ENCODE measurements around the gene SLAMF6. TPM values are rescaled to one million over a fixed set of nuclear protein-coding genes. Genes with fewer than 3 reads are reported as not detected.
"Not testable (repeated sequence)": the region's sequence is repeated elsewhere in the genome, so short reads cannot be mapped to it uniquely, and the experiment has no call there.

SLAMF6 gene
- total RNA-seq, 1 experiment from 2014 or later: not detected

DNA sequence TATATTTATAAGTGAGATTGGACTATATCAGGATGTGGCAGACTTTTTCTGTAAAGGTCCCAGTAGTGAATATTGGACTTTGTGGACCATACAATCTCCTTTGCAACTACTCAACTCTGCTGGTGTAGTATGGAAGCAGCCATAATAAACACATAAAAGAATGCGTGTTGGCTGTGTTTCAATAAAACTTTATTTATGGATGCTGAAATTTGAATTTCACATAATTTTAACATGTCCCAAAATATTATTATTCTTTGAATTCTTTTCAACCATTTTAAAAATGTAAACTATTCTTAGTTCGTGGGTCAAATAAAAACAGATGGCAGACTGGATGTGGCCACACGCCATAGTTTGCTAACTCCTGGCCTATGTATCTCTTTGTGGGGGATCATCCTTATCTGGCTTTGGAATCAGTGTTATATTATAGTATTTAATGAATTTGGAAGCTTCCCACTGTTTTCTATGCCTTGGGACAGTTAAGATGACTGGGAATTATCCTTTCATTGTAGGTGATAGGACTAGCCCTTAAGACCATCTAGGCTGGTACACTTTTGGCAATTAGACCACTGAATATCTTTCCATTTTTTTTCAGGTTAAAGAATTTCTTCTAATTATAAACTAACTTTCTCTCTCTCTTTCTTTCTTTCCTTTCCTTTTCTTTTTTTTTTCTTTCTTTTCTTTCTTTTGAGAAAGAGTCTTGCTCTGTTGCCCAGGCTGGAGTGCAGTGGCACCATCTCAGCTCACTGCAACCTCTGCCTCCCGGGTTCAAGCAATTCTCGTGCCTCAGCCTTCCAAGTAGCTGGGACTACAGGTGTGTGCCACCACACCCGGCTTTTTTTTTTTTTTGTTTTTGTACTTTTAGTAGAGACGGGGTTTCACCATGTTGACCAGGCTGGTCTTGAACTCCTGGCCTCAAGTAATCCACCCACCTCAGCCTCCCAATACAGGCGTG, 14.9 kb upstream of the SLAMF6 start:
- peaks cover 7% of the 10 kb centered on the region for H3K4me1 Mint-ChIP-seq (ENCODE audit: insufficient read depth, unreplicated experiment)
- no peak for DNase-seq (ENCODE audit: unreplicated experiment)
- H3K27me3 Mint-ChIP-seq (ENCODE audit: insufficient read depth, unreplicated experiment): no peaks in the 10 kb centered on the region
- ChIA-PET POLR2A (no interaction called here), CTCF (interaction anchor here (0.6 kb wide), 1 partner anchor 884 kb away, joined by 4 read pairs; no protein-coding TSS in a partner anchor)
- BruUV-seq (replicated peaks): no TSS peak
- no peaks in the 10 kb centered on the region for H3K36me3 Mint-ChIP-seq (ENCODE audit: insufficient read depth, unreplicated experiment)
- H3K27ac Mint-ChIP-seq (ENCODE audit: low read depth, unreplicated experiment): no peak overlapping the region
- TF ChIP-seq, protein P1, sequence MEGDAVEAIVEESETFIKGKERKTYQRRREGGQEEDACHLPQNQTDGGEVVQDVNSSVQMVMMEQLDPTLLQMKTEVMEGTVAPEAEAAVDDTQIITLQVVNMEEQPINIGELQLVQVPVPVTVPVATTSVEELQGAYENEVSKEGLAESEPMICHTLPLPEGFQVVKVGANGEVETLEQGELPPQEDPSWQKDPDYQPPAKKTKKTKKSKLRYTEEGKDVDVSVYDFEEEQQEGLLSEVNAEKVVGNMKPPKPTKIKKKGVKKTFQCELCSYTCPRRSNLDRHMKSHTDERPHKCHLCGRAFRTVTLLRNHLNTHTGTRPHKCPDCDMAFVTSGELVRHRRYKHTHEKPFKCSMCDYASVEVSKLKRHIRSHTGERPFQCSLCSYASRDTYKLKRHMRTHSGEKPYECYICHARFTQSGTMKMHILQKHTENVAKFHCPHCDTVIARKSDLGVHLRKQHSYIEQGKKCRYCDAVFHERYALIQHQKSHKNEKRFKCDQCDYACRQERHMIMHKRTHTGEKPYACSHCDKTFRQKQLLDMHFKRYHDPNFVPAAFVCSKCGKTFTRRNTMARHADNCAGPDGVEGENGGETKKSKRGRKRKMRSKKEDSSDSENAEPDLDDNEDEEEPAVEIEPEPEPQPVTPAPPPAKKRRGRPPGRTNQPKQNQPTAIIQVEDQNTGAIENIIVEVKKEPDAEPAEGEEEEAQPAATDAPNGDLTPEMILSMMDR (IDR thresholded peaks at IDR 0.05; ENCODE audit: unreplicated experiment): no peak
- intact Hi-C loops (cut with micrococcal nuclease): no loop called here
- no peak overlapping the region for H3K4me3 Mint-ChIP-seq (ENCODE audit: unreplicated experiment)
- peaks cover 22% of the 10 kb centered on the region for H3K9me3 Mint-ChIP-seq (ENCODE audit: unreplicated experiment)

DNA sequence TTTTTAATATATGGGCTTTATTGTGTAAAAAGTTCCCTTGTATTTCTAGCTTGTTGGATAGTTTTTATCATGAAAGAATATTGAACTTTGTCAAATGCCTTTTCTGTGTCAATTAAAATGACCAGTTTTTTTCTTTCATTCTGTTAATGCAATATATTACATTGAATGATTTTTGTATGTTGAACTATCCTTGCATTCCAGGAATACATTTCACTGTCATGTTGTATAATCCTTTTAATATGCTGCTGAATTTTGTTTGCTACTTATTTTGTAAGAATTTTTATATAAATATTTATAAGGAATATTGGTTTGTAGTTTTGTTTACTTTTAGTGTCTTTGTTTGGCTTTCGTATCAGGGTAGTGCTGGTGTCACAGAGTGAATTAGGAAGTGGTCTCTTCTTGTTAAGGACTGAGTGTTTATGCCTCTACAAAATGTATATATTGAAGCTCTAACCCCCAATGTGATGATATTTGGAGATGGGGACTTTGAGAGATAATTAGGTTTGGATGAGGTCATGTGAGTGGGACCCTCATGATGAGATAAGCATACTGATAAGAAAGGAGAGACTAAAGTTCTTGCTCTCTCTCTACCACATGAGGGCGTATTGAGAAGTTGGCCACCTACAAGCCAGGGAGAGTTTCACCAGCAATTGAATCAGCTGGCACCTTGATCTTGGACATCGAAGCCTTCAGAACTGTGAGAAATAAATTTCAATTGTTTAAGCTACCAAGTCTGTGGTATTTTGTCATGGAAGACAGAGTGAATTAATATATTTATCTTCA, 12.0 kb upstream of the SLAMF6 start:
- ChIA-PET POLR2A (no interaction called here), CTCF (interaction anchor here (0.6 to 0.7 kb wide), 2 partner anchors 22 to 189 kb away, joined by 3 to 4 read pairs; no protein-coding TSS in a partner anchor)
- no TSS peak for BruUV-seq (replicated peaks)
- TF ChIP-seq, protein P1 (IDR thresholded peaks at IDR 0.05; ENCODE audit: unreplicated experiment): no peak
- Mint-ChIP-seq H3K9me3 (ENCODE audit: unreplicated experiment) (peaks cover 34% of the 10 kb centered on the region), H3K27me3 (ENCODE audit: insufficient read depth, unreplicated experiment) (no peaks in the 10 kb centered on the region), H3K36me3 (ENCODE audit: insufficient read depth, unreplicated experiment) (no peaks in the 10 kb centered on the region), H3K27ac (ENCODE audit: low read depth, unreplicated experiment) (no peak overlapping the region), H3K4me3 (ENCODE audit: unreplicated experiment) (no peak overlapping the region), H3K4me1 (ENCODE audit: insufficient read depth, unreplicated experiment) (peaks cover 7% of the 10 kb centered on the region)
- intact Hi-C loops (cut with micrococcal nuclease): no loop called here
- DNase-seq (ENCODE audit: unreplicated experiment): no peak

DNA sequence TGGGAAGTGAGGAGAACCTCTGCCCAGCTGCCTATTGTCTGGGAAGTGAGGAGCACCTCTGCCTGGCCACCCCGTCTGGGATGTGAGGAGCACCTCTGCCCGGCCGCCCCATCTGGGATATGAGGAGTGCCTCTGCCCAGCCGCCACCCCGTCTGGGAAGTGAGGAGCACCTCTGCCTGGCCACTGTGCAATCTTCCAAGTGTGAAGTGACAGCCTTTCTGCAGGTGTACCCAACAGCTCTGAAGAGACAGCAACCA, 9.4 kb upstream of the SLAMF6 start:
- H3K36me3 Mint-ChIP-seq (ENCODE audit: insufficient read depth, unreplicated experiment); H3K27ac Mint-ChIP-seq (ENCODE audit: low read depth, unreplicated experiment); H3K4me3 Mint-ChIP-seq (ENCODE audit: unreplicated experiment); BruUV-seq (replicated peaks); H3K4me1 Mint-ChIP-seq (ENCODE audit: insufficient read depth, unreplicated experiment); H3K27me3 Mint-ChIP-seq (ENCODE audit: insufficient read depth, unreplicated experiment); POLR2A ChIA-PET; DNase-seq (ENCODE audit: unreplicated experiment); intact Hi-C loops (cut with micrococcal nuclease): not testable (repeated sequence)
- peaks cover 42% of the 10 kb centered on the region for H3K9me3 Mint-ChIP-seq (ENCODE audit: unreplicated experiment)
- CTCF ChIA-PET: interaction anchor here (1.6 kb wide), 1 partner anchor 12 kb away, joined by 4 read pairs; no protein-coding TSS in a partner anchor

DNA sequence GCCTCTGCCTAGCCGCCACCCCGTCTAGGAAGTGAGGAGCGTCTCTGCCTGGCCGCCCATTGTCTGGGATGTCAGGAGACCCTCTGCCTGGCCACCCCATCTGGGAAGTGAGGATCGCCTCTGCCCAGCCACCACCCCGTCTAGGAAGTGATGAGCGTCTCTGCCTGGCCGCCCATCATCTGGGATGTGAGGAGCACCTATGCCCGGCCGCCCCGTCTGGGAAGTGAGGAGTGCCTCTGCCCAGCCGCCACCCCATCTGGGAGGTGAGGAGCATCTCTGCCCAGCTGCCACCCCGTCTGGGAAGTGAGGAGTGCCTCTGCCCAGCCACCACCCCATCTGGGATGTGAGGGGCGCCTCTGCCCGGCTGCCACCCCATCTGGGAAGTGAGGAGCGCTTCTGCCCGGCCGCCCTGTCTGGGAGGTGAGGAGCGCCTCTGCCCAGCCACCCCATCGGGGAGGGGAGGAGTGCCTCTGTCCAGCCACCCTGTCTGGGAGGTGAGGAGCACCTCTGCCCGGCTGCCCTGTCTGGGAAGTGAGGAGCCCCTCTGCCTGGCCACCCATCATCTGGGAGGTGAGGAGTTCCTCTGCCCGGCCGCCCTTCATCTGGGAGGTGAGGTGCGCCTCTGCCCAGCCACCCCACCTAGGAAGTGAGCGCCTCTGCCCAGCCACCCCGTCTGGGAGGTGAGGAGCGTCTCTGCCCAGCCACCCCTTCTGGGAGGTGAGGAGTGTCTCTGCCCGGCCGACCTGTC, 8.9 kb upstream of the SLAMF6 start:
- H3K27me3 Mint-ChIP-seq (ENCODE audit: insufficient read depth, unreplicated experiment); POLR2A ChIA-PET; H3K27ac Mint-ChIP-seq (ENCODE audit: low read depth, unreplicated experiment); H3K36me3 Mint-ChIP-seq (ENCODE audit: insufficient read depth, unreplicated experiment); H3K4me3 Mint-ChIP-seq (ENCODE audit: unreplicated experiment); intact Hi-C loops (cut with micrococcal nuclease); BruUV-seq (replicated peaks); H3K4me1 Mint-ChIP-seq (ENCODE audit: insufficient read depth, unreplicated experiment); DNase-seq (ENCODE audit: unreplicated experiment); CTCF ChIA-PET: not testable (repeated sequence)
- H3K9me3 Mint-ChIP-seq (ENCODE audit: unreplicated experiment): peaks cover 44% of the 10 kb centered on the region

DNA sequence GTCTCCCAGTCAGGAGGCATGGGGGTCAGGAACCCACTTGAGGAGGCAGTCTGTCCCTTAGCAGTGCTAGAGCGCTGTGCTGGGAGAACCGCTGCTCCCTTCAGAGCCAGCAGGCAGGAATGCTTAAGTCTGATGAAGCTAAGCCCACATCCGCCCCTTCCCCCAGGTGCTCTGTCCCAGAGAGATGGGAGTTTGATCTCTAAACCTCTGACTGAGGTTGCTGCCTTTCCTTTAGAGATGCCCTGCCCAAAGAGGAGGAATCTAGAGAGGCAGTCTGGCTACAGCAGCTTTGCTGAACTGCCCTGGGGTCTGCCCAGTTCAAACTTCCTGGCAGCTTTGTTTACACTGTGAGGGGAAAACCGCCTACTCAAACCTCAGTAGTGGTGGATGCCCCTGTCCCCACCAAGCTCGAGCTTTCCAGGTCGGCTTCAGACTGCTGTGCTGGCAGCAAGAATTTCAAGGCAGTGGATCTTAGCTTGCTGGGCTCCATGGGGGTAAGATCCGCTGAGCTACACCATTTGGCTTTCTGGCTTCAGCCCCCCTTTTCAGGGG, 6.4 kb upstream of the SLAMF6 start:
- BruUV-seq (replicated peaks); H3K27ac Mint-ChIP-seq (ENCODE audit: low read depth, unreplicated experiment); DNase-seq (ENCODE audit: unreplicated experiment); H3K4me3 Mint-ChIP-seq (ENCODE audit: unreplicated experiment); intact Hi-C loops (cut with micrococcal nuclease); H3K36me3 Mint-ChIP-seq (ENCODE audit: insufficient read depth, unreplicated experiment); H3K27me3 Mint-ChIP-seq (ENCODE audit: insufficient read depth, unreplicated experiment): not testable (repeated sequence)
- Mint-ChIP-seq H3K9me3 (ENCODE audit: unreplicated experiment) (peaks cover 32% of the 10 kb centered on the region), H3K4me1 (ENCODE audit: insufficient read depth, unreplicated experiment) (peaks cover 10% of the 10 kb centered on the region)
- ChIA-PET CTCF (interaction anchor here (0.7 to 1.1 kb wide), 4 partner anchors 15 to 144 kb away, joined by 3 to 4 read pairs (median 3); no protein-coding TSS in a partner anchor), POLR2A (interaction anchor here (0.6 to 1.5 kb wide), 2 partner anchors 17 to 1443 kb away, joined by 3 to 5 read pairs; no protein-coding TSS in a partner anchor)

DNA sequence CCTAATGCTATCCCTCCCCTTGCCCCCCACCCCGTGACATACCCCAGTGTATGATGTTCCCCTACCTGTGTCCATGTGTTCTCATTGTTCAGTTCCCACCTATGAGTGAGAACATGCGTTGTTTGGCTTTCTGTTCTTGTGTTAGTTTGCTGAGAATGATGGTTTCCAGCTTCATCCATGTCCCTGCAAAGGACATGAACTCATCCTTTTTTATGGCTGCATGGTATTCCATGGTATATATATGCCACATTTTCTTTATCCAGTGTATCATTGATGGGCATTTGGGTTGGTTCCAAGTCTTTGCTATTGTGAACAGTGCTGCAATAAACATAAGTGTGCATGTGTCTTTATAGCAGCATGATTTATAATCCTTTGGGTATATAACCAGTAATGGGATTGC, 734 bp upstream of the SLAMF6 start:
- CTCF ChIA-PET: interaction anchor here (0.8 kb wide), 1 partner anchor 94 kb away, joined by 3 read pairs; no protein-coding TSS in a partner anchor
- H3K9me3 Mint-ChIP-seq (ENCODE audit: unreplicated experiment): peaks cover 14% of the 10 kb centered on the region
- H3K27me3 Mint-ChIP-seq (ENCODE audit: insufficient read depth, unreplicated experiment); H3K27ac Mint-ChIP-seq (ENCODE audit: low read depth, unreplicated experiment); intact Hi-C loops (cut with micrococcal nuclease); H3K36me3 Mint-ChIP-seq (ENCODE audit: insufficient read depth, unreplicated experiment); BruUV-seq (replicated peaks); POLR2A ChIA-PET; H3K4me3 Mint-ChIP-seq (ENCODE audit: unreplicated experiment); DNase-seq (ENCODE audit: unreplicated experiment): not testable (repeated sequence)
- H3K4me1 Mint-ChIP-seq (ENCODE audit: insufficient read depth, unreplicated experiment): peaks cover 28% of the 10 kb centered on the region
